ENCODE results near the gene CD1E.
"Not testable (repeated sequence)": the region's sequence is repeated elsewhere in the genome, so short reads cannot be mapped to it uniquely, and the experiment has no call there.

CD1E gene

GRCh38 chr1:158353303-158354075 lies at the start of gene CD1E:
Gene CD1E, plus strand, starts transcription at chr1:158353894. Its CDS starts 95 bp downstream, at chr1:158353989.
- DNase-seq, result no peak

GRCh38 chr1:158310623-158311022 lies 43.1 kb upstream of the CD1E start:
- DNase-seq, result no peak

DNA sequence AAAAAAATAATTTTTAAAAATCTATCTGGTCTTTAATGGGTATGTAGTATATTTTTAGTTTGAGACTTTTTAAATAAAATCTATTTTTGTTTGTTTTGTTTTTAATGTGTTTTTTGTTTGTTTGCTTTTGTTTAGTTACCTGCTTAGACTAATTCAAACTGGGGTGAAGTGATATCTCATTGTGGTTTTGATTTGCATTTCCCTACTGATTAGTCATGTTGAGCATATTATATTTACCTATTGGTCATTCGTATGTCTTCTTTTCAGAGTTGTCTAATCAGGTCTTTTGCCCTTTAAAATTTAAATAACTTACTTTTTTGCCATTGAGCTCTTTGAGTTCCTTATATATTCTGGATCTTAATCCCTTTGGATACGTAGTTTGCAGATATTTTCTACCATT lies 42.6 kb upstream of the CD1E start:
- DNase-seq, result no peak

DNA sequence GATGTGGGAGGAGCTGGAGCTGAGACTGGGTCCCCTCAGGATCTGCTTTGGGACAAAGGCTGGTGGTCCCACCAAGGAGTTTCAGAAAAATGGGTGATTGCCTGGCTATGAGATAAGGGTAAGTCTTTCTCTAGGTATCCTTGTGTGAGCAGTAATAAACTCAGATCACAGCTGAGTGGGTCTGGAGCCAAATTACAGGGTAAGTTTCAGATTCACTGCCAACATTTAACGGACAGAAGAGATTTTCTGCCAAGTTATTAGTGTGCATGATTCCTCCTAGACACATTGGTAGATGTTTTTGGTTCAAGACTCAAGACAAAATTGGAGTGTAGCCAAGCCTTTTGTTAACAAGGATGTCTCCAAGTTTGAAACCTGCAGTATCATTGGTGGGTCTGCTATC lies 29.8 kb upstream of the CD1E start:
- no peak for DNase-seq

DNA sequence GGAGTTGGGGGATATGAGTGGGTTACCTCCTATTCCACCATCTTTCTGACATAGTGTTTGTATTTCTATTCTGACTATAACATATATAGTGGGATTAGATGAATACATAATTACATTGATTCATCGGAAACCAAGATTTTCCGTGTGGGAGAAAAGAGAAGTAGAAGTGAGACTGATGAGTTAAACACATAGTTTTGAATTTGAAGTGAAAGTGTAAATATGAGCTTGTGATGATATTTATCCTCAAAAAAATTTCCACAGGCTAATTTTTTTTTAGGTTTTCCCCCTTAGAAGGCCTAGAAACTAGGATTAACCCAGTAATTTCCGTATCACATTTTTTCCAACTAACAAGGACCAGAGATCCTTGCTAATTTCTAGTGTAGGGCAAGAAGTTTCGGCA lies 29.3 kb upstream of the CD1E start:
- no peak for DNase-seq

DNA sequence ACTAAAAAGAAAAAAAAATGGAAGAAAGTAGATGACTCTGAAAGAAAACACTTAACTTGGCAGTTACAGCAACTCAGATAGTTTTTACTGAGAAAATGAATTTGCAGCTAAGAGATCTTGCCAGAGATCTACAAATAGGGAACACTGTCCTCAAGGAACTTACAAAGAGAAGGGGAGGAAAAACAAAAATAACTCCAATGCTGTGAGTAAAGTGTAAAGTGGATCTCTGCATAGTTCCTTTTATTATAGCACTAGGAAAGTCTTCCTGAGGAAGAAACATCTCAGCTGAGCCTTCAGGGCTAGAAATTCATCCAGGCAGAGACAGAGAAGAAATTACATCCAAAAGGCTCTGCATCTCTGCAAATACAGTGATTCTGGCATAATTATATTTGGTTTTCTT lies 26.2 kb upstream of the CD1E start:
- DNase-seq, result no peak

GRCh38 chr1:158328426-158328825 lies 25.3 kb upstream of the CD1E start:
- DNase-seq, result no peak

DNA sequence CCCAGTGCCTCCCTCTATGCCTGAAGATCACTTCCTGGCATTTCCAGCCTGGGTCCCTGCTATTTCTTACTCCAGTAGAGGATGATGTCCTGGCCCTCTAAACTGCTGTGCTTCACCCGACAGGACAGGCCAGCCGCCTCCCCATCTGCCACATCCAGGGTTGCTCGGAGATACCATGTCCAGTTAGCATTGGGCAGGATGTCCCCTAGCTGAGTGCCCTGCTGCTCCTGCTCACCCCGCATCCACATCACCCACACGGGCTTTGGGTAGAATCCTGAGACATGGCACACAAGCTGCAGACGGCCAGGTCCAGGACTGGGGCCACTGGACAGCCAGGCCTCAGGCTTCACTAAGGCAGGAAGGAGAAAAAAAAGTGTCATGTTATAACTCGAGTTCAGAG lies 24.4 kb upstream of the CD1E start:
- no peak for DNase-seq

DNA sequence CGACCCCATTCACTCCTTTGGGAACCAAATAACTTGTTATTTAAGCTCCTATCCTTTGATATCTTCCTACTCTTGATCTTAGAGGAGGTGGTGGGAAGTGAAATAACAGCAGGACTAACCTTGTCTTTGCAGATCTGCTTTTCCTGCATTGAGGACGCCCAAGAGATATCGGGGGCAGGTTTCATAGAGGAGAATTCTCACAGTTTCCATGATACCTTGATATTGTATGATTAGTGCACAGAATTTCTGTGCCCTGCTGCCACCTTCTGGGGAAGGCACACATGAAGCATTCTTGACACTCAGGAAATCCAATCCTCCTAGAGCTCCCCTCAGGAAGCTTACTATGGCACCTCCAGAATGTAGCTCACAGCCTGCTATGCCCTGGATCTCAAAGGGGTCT lies 24.0 kb upstream of the CD1E start:
- DNase-seq, result peak; percentile 72

DNA sequence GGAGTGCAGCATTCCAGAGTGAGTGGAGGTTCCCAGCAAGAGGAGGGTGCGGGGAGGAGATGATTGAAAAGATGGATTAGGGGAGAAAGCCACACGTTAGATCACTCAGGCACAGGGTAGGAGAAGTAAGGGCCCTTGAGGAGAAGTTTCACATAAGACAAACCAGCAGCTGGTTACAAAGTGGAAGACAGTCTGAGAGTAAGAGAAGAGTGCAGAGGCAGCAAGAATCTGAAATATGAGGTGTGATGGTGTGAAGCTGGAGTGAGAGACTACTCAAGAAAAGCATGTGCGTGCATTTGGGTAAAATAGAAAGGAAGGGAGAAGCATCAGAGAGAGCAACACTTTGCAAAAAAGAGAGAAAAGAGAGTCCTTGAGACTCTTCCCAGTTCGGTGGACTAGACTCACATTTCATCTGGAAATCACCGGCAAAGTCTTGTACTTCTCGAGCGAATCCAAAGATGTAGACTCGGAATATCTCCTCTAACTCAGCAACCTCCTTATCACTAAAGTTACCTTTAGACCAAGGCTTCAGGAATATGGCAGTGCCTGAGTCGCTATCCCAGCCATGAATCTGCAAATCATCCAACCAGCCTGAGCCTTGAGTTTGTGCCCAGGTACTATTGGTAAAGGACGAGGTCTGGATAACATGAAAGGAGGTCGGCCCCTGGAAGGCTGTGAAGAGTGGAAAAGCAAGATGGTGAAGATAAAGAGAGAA lies 23.1 kb upstream of the CD1E start:
- no peak for DNase-seq

DNA sequence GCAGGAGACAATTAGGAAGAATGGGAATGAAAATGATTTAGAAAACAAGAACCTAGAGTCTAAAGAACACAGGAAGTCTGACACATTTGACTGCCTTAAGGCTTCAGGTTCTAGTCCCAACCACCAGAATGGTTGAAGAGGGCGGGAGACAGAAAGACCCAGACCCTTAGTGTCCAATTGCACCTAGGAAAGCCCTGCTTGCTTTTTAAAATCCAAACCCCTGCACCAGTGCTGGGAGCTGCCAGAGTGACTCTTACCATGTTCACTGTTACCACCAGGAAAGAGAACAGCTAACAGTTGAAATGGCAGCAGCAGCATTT lies 22.6 kb upstream of the CD1E start:
- no peak for DNase-seq

- no peak for DNase-seq
Measured at GRCh38 chr1:158331481-158332150, 22.1 kb upstream of the CD1E start, which contains the start of gene CD1B. Gene CD1B, minus strand, starts transcription at chr1:158331531. Its CDS starts 108 bp downstream, at chr1:158331423.

DNA sequence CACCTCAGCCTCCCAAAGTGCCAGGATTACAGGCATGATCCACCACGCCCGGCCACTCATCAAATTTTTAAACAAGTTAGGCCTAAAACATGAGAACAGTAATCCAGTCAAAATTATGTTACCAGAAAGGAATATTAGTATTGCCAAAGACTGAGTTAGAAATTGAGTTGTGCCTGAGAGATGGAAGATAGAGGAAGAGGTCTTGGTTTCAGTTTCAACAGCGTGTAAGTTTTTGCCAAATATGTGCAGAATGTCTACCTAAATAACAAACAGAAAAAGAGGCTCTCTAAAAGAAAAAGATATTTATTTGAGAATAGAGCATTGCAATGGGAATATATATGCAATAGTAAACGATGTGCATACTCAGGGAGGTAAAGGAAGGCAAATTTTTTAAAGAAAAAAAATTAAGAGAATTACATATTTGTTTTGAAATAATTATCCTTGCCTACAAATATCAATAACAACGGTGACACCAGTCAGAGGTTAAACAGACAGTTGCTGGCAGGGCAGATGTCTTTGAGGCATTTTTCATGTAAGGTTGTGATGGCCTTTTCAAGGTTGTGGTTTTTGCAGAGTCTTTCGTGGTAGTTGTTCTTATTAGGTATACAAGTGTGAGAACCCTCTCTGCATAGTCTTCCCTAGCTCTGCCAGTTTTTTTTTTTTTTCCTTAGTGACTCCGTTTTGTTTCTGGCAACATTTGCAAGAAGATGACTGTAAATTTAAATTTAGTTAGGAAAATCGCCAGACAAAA lies 20.1 kb upstream of the CD1E start:
- peak; percentile 54 for DNase-seq

DNA sequence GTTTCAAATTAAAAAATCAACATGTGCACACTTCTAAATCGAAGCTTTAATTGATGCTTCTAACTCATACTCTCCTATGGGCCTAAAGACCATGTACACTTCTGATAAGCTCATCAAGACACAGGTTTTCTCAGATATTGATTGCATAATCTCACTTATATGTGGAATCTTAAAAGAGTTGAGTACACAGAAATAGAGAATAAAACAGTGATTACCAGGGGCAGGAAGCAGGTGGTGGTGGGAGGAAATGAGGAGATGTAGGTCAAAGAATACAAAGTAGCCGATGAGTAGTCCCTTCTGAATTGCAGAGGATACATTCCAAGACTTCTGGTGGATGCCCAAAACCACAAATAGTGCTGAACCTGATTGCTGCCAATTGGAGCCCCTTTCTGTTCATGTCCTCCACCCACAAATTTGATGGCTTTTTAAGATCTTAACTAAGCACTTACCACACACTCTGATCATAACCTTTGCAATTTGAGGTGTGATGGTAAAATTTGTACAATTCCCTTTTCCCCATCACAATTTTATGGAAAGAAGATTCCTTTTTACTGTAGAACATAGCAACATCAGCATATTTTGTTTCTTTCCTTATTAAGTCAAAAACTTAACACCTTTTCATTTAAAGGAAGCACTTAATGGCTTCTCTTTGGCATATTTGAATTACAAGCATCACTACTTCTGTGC lies 19.0 kb upstream of the CD1E start:
- peak; percentile 28 for DNase-seq

GRCh38 chr1:158335213-158335532 lies 18.5 kb upstream of the CD1E start:
- DNase-seq, result peak; percentile 46

GRCh38 chr1:158336413-158336812 lies 17.3 kb upstream of the CD1E start:
- DNase-seq, result peak; percentile 29

GRCh38 chr1:158348946-158349345 lies 4.7 kb upstream of the CD1E start:
- DNase-seq, result not testable (repeated sequence)

- DNase-seq, result no peak
Measured at GRCh38 chr1:158354255-158354654, 561 bp downstream of the CD1E start.

- DNase-seq, result no peak
Measured at GRCh38 chr1:158355773-158356285, 2.1 kb downstream of the CD1E start.

DNA sequence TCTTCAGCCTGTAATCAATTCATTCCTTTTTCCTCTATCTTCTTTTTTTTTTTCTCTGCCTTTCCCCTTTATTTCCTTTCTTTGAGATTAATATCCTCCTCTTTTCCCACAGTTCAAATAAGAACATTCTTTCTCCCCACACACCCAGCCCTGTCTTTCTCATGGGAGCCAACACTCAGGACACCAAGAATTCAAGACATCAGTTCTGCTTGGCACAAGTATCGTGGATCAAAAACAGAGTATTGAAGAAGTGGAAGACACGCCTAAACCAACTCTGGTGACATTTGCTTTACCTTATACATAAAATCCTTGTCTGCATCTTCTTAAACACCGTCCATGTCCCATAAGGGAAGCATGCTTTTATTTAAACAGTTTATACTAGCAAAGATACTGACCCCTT lies 2.9 kb downstream of the CD1E start:
- no peak for DNase-seq

DNA sequence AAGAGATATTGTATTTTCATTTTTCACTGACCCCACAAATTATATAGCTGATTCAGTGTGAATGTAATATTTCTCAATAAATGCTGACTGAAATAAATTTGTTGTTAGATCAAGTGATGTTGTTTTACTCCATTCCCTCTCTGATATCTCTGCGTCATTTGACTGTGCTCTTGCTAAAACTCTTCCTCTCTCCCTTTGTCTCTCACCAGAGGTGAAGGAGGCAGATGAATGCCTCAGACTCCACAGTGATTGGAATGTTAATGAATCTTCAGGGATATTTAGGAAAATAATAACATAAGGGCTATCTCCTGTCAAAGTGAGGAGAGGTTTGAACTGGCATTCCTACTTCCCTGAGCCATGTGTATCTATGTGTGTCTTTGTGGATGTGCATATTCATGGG lies 3.7 kb downstream of the CD1E start:
- no peak for DNase-seq

DNA sequence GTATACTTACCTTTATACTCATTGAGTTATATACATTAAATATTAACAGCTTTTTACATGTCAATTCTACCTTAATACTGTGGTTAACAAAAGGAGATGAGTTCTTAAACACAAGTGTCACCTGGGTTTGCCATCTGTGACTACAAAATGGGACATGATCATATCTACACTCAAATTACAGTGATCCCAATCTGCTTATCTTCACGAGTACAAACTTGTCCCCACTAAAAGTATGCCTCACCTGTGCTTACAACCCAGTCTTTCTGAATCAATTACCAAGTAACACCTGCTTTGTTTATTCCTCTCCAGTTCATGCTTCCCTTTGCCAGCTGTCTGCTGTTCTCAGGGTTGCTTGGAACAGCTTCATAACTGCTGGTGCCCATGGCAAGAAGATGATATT lies 8.8 kb downstream of the CD1E start:
- no peak for DNase-seq

DNA sequence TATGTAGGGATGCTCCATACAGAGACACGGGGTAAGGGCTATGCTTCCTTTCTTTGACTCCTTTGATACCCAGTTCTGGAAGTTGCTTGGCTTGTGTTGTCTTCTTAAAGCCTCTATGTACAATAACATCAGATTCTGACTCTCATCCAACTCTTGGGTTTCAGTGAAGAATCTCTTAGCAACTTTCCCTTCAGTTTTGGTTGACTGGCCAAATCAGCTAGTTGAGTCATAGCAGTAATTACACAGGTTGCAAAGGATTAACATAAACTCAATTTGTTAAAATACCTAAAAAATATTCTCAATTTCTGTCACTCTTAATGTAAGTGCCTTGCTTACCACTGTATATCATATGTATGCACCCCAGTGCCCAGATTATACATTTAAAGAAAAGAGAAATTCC lies 9.2 kb downstream of the CD1E start:
- DNase-seq, result no peak
